PC-9 (cell line): Measurements from ENCODE around the gene MEMO1. TPM values are rescaled to one million over a fixed set of nuclear protein-coding genes. Genes with fewer than 3 reads are reported as not detected.
"Not testable (repeated sequence)": the region's sequence is repeated elsewhere in the genome, so short reads cannot be mapped to it uniquely, and the experiment has no call there.

Source experiments
- BruUV-seq: library from RNA; stranded (reverse); fragments of 400-500 nt; replicated peaks from 2 replicates; lab custom pipeline; 2021; lab: Mats Ljungman, UMichigan
- CTCF ChIA-PET: fragments of 300-600 bp; sonication (Branson Sonifier 250); formaldehyde crosslinking; loops from one replicate; lab custom pipeline; 2022; ENCODE audit warnings: antibody characterized with exemption; lab: Charles Lee
- POLR2A ChIA-PET: fragments of 300-600 bp; sonication (Branson Sonifier 250); formaldehyde crosslinking; loops from one replicate; lab custom pipeline; 2022; ENCODE audit warnings: antibody characterized with exemption; ENCODE audit not compliant: unreplicated experiment; lab: Charles Lee
- DNase-seq, 2 experiments: peaks; one replicate each; pipeline versions ENCODE4 v3.0.0 to v3.0.0-alpha.2; 2015 to 2022; ENCODE audit warnings: mixed read lengths in 1 of 2
- H2AFZ ChIP-seq: fragments of 200-600 bp; sonication (generic); 2 replicates; pipeline ENCODE4 v1.8.1; 2017; ENCODE audit warnings: antibody characterized with exemption
- H3F3A ChIP-seq: fragments of 200-600 bp; sonication (generic); 2 replicates; pipeline ENCODE4 v1.8.1; 2017; ENCODE audit warnings: antibody characterized with exemption, mild to moderate bottlenecking, low read depth; ENCODE audit not compliant: insufficient read depth
- H3K27ac ChIP-seq: fragments of 200-600 bp; sonication (generic); 2 replicates; pipeline ENCODE4 v1.6.1; 2016; ENCODE audit warnings: mixed run types
- H3K27me3 ChIP-seq: fragments of 200-600 bp; sonication (generic); 2 replicates; pipeline ENCODE4 v1.6.1; 2016; ENCODE audit warnings: low read depth, mixed run types; ENCODE audit not compliant: insufficient read depth
- H3K36me3 ChIP-seq: fragments of 200-600 bp; sonication (generic); 2 replicates; pipeline ENCODE4 v1.6.1; 2016; ENCODE audit warnings: low read depth, mixed run types
- H3K4me1 ChIP-seq: fragments of 200-600 bp; sonication (generic); replicated peaks from 2 replicates; pipeline ENCODE4 v1.6.1; 2016; ENCODE audit warnings: mixed run types; ENCODE audit not compliant: insufficient read depth
- H3K4me2 ChIP-seq: fragments of 200-600 bp; sonication (generic); 2 replicates; pipeline ENCODE4 v1.6.1; 2017; ENCODE audit warnings: mixed run types
- H3K4me3 ChIP-seq: fragments of 200-600 bp; sonication (generic); 2 replicates; pipeline ENCODE4 v1.6.1; 2016; ENCODE audit warnings: mixed run types
- H3K79me2 ChIP-seq: fragments of 200-600 bp; sonication (generic); 2 replicates; pipeline ENCODE4 v1.6.1; 2017; ENCODE audit warnings: low read depth, mixed run types
- H3K9me2 ChIP-seq: fragments of 200-600 bp; sonication (generic); 2 replicates; pipeline ENCODE4 v1.8.1; 2017; ENCODE audit warnings: mild to moderate bottlenecking; ENCODE audit not compliant: insufficient read depth
- H3K9me3 ChIP-seq: fragments of 200-600 bp; sonication (generic); 2 replicates; pipeline ENCODE4 v1.8.1; 2016; ENCODE audit warnings: low read depth; ENCODE audit not compliant: insufficient read depth
- H4K20me1 ChIP-seq: fragments of 200-600 bp; sonication (generic); 2 replicates; pipeline ENCODE4 v1.8.1; 2017; ENCODE audit not compliant: insufficient read depth
- CTCF ChIP-seq: fragments of 200-600 bp; sonication (generic); conservative IDR thresholded peaks from 2 replicates; pipeline ENCODE4 v1.6.1; 2017; ENCODE audit warnings: mixed run types, antibody characterized with exemption, mild to moderate bottlenecking, moderate library complexity
- EZH2 ChIP-seq: fragments of 200-600 bp; sonication (generic); IDR thresholded peaks from 2 replicates; pipeline ENCODE4 v1.8.0; 2017; ENCODE audit warnings: antibody characterized with exemption, low read depth
- intact Hi-C: fragments of 100-400 bp; cut with micrococcal nuclease; formaldehyde crosslinking; loops from one replicate; pipeline ENCODE4 v1.10.0; 2022; ENCODE audit not compliant: unreplicated experiment
- total RNA-seq: library from RNA; stranded (reverse); gene quantifications from 2 replicates; pipeline ENCODE4 v1.2.3, GENCODE V29; 2021

The MEMO1 gene
- total RNA-seq, 1 experiment from 2014 or later: 40.2 TPM

GRCh38 chr2:31903109-31903780, 107.6 kb downstream of the MEMO1 start:
- no peaks in the 10 kb centered on the region; the same call in 1 of the 2 replicates for H3K36me3 ChIP-seq
- H3K4me3 ChIP-seq: no peak overlapping the region
- no peaks in the 10 kb centered on the region; the same call in 1 of the 2 replicates for H3K9me3 ChIP-seq
- CTCF ChIA-PET: no interaction called here
- POLR2A ChIA-PET: no interaction called here
- H3K79me2 ChIP-seq: no peaks in the 10 kb centered on the region
- no peak overlapping the region for H2AFZ ChIP-seq
- H4K20me1 ChIP-seq: 0 out of 2 replicates have a peak, but pooled peaks cover under 1% of the 10 kb centered on the region
- H3K4me2 ChIP-seq: no peak overlapping the region
- no peaks in the 10 kb centered on the region for H3K27me3 ChIP-seq
- no TSS peak for BruUV-seq
- intact Hi-C loops: no loop called here
- H3F3A ChIP-seq: no peaks in the 10 kb centered on the region
- DNase-seq: no peak
- no peak overlapping the region for H3K27ac ChIP-seq
- TF ChIP-seq CTCF (no peak), EZH2 (no peak)
- H3K9me2 ChIP-seq: no peaks in the 10 kb centered on the region
- H3K4me1 ChIP-seq: no peaks in the 10 kb centered on the region

- no peak overlapping the region for H3K4me3 ChIP-seq
- ChIA-PET CTCF (interaction anchor here (0.6 kb wide), 1 partner anchor 18 kb away, joined by 4 read pairs; no protein-coding TSS in a partner anchor), POLR2A (no interaction called here)
- H3K36me3 ChIP-seq: peaks cover 4% of the 10 kb centered on the region; the same call in 1 of the 2 replicates
- H4K20me1 ChIP-seq: no peaks in the 10 kb centered on the region
- no peaks in the 10 kb centered on the region for H3K79me2 ChIP-seq
- H2AFZ ChIP-seq: no peak overlapping the region
- H3K27ac ChIP-seq: no peak overlapping the region
- H3K4me1 ChIP-seq: no peaks in the 10 kb centered on the region
- no TSS peak for BruUV-seq
- no peaks in the 10 kb centered on the region for H3F3A ChIP-seq
- no peaks in the 10 kb centered on the region; the same call in 1 of the 2 replicates for H3K9me3 ChIP-seq
- no peak overlapping the region for H3K4me2 ChIP-seq
- intact Hi-C loops: no loop called here
- H3K27me3 ChIP-seq: no peaks in the 10 kb centered on the region
- H3K9me2 ChIP-seq: no peaks in the 10 kb centered on the region
- no peak for TF ChIP-seq CTCF
- no peak for TF ChIP-seq EZH2
- no peak for DNase-seq
Measured at GRCh38 chr2:31901900-31902299, 108.9 kb downstream of the MEMO1 start.

- intact Hi-C loops, H2AFZ ChIP-seq, H3K4me2 ChIP-seq, H3K9me3 ChIP-seq, H3K4me3 ChIP-seq, POLR2A ChIA-PET, H3K9me2 ChIP-seq, H3K79me2 ChIP-seq, DNase-seq, H3K27ac ChIP-seq, H3K27me3 ChIP-seq, H3K4me1 ChIP-seq, CTCF ChIA-PET, H3K36me3 ChIP-seq, H4K20me1 ChIP-seq, BruUV-seq, H3F3A ChIP-seq: not testable (repeated sequence)
Measured at GRCh38 chr2:31900156-31900555, 110.7 kb downstream of the MEMO1 start.

GRCh38 chr2:31898346-31898745, 112.5 kb downstream of the MEMO1 start:
- H3K4me1 ChIP-seq, H3K27ac ChIP-seq, BruUV-seq, H2AFZ ChIP-seq, H3K9me2 ChIP-seq, intact Hi-C loops, H3F3A ChIP-seq, POLR2A ChIA-PET, H3K4me3 ChIP-seq, DNase-seq, H4K20me1 ChIP-seq, H3K9me3 ChIP-seq, H3K4me2 ChIP-seq, CTCF ChIA-PET, H3K27me3 ChIP-seq, H3K79me2 ChIP-seq, H3K36me3 ChIP-seq: not testable (repeated sequence)

- H2AFZ ChIP-seq, H3K9me3 ChIP-seq, H3K4me1 ChIP-seq, H3K36me3 ChIP-seq, BruUV-seq, DNase-seq, H3K27ac ChIP-seq, POLR2A ChIA-PET, H3K9me2 ChIP-seq, H3F3A ChIP-seq, H4K20me1 ChIP-seq, H3K4me2 ChIP-seq, H3K27me3 ChIP-seq, intact Hi-C loops, H3K79me2 ChIP-seq, H3K4me3 ChIP-seq, CTCF ChIA-PET: not testable (repeated sequence)
Measured at GRCh38 chr2:31897340-31897739, 113.5 kb downstream of the MEMO1 start.
